ENCODE measurements around the gene LAMA1.

DNA sequence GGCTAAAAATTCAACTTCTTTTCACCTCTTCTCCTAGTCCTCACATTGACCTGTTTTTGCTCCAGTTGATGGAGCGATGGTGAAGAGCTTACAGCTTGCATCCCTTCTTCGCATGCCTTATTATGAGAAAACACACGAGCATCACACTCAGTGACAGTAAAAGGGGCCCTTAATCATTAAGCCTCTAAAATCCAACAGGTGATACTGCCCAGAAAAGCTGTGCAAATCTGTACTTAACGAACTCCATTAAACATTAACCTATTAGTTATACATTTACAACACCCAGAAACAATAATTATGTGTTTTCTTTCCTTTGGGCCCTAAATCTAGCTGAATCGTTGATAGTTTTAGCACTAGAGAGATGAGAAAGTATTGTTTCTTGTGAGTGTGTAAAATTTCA, 54.8 kb downstream of the LAMA1 start:
- TF ChIP-seq, protein P1, sequence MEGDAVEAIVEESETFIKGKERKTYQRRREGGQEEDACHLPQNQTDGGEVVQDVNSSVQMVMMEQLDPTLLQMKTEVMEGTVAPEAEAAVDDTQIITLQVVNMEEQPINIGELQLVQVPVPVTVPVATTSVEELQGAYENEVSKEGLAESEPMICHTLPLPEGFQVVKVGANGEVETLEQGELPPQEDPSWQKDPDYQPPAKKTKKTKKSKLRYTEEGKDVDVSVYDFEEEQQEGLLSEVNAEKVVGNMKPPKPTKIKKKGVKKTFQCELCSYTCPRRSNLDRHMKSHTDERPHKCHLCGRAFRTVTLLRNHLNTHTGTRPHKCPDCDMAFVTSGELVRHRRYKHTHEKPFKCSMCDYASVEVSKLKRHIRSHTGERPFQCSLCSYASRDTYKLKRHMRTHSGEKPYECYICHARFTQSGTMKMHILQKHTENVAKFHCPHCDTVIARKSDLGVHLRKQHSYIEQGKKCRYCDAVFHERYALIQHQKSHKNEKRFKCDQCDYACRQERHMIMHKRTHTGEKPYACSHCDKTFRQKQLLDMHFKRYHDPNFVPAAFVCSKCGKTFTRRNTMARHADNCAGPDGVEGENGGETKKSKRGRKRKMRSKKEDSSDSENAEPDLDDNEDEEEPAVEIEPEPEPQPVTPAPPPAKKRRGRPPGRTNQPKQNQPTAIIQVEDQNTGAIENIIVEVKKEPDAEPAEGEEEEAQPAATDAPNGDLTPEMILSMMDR (IDR thresholded peaks at IDR 0.05), result no peak
- no peak for TF ChIP-seq EP300 (IDR thresholded peaks at IDR 0.05)
